RPMI7951 (cell line): Measurements from ENCODE around the gene PIKFYVE. TPM values are rescaled to one million over a fixed set of nuclear protein-coding genes. Genes with fewer than 3 reads are reported as not detected.
"Not testable (repeated sequence)": the region's sequence is repeated elsewhere in the genome, so short reads cannot be mapped to it uniquely, and the experiment has no call there.

Source experiments
- DNase-seq: peaks from one replicate; pipeline ENCODE4 v3.0.0-alpha.2; 2012; ENCODE audit warnings: low read depth
- total RNA-seq: library from RNA; depleted of rRNA; stranded (reverse); fragments of >200 nt; shearing (Covaris generic); gene quantifications from 2 replicates; pipeline ENCODE4 v1.2.3, GENCODE V29; 2014; rRNA removed

PIKFYVE gene
- total RNA-seq = 23.1 and 23.8 TPM in 2 replicates

GRCh38 chr2:208265801-208266552, at the start of gene PIKFYVE:
TSS of gene PIKFYVE (plus strand) at chr2:208266255. CDS start at chr2:208271520, 5,265 bp downstream.
- peak; percentile 99 for DNase-seq

- not testable (repeated sequence) for DNase-seq
Measured at GRCh38 chr2:208221873-208222272, 44.2 kb upstream of the PIKFYVE start.

GRCh38 chr2:208222351-208222750, 43.7 kb upstream of the PIKFYVE start:
- peak; percentile 38 for DNase-seq

- no peak for DNase-seq
Measured at GRCh38 chr2:208224802-208225201, 41.3 kb upstream of the PIKFYVE start.

- no peak for DNase-seq
Measured at GRCh38 chr2:208227581-208228232, 38.3 kb upstream of the PIKFYVE start.

- DNase-seq = no peak
Measured at GRCh38 chr2:208228476-208228875, 37.6 kb upstream of the PIKFYVE start.

GRCh38 chr2:208234786-208235185, 31.3 kb upstream of the PIKFYVE start:
- DNase-seq = no peak

GRCh38 chr2:208235860-208236259, 30.2 kb upstream of the PIKFYVE start:
- DNase-seq = no peak

- DNase-seq = no peak
Measured at GRCh38 chr2:208239770-208240493, 26.1 kb upstream of the PIKFYVE start.

- no peak for DNase-seq
Measured at GRCh38 chr2:208240619-208241209, 25.3 kb upstream of the PIKFYVE start.

GRCh38 chr2:208244422-208244821, 21.6 kb upstream of the PIKFYVE start:
- DNase-seq = no peak

GRCh38 chr2:208245746-208246145, 20.3 kb upstream of the PIKFYVE start:
- no peak for DNase-seq

GRCh38 chr2:208248601-208249000, 17.5 kb upstream of the PIKFYVE start:
- no peak for DNase-seq

- DNase-seq = no peak
Measured at GRCh38 chr2:208249296-208249695, 16.8 kb upstream of the PIKFYVE start.

GRCh38 chr2:208250388-208250787, 15.7 kb upstream of the PIKFYVE start:
- DNase-seq = no peak

- DNase-seq = no peak
Measured at GRCh38 chr2:208251098-208251497, 15.0 kb upstream of the PIKFYVE start.

GRCh38 chr2:208252716-208253492, 13.2 kb upstream of the PIKFYVE start:
- no peak for DNase-seq

GRCh38 chr2:208253600-208254117, 12.4 kb upstream of the PIKFYVE start:
- no peak for DNase-seq

GRCh38 chr2:208254118-208254870, 11.8 kb upstream of the PIKFYVE start:
- DNase-seq = peak; percentile 71

GRCh38 chr2:208254871-208255556, 11.0 kb upstream of the PIKFYVE start, which contains the start of gene IDH1:
TSS of gene IDH1 (minus strand) at chr2:208255071. CDS start at chr2:208251551, 3,520 bp downstream.
- DNase-seq = peak; percentile 91
